IPS DF 4.7 (cell line): ENCODE data around the gene HMGB2.

Source experiments
- DNase-seq: peaks from one replicate; pipeline ENCODE4 v3.0.0-alpha.2; 2013; ENCODE audit warnings: low spot score; ENCODE audit errors: extremely low read depth

Gene HMGB2

DNA sequence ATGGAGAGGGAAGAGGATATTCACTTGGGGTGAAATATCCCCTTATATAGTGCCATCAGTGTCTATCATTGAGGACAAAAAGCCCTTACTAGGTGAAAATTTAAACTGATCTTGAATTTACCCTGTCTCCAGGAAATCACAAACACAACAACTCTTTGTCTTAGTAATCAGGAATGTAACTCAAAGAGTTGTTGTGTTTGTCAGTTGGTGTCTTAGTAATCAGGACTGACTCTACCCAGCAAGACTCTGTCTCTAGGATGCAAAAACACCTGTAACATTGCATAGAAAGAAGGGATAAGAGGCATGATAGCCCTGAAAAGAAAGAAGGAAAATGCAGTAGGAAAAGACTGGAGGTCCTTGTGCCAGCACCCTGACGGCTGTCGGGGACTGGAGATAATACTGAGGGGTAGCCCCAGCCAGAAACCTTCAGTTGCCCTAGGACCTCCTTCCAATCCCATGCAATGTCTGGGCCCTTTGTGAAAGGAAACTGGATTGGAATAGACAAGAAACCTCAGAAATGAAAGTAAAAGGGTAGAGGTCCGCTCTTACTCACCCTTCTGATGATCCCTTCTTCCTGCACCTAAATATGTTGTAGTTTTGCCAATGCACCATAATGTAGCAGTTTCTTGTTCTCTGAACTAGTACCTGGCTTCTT lies 45.3 kb downstream of the HMGB2 start:
- DNase-seq, result no peak

DNA sequence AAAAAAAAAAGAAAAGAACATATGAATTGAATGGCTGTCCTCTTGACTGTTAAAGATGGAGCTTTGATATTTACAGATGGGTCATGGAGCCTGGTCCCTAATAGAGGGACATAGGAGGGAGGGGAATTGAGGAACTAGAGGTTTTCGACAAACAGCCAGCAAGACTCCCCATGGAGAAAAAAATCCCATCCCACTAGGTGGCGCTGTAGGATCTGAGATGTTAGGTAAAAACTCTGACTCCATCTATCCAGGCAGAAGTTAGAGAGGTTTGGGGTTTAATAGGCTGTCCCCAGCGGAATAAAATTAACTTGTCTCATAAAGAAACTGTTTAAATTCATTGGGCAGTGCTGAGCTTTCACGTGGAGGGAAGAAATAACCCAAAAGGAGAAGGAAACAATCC lies 45.9 kb downstream of the HMGB2 start:
- peak; percentile 46 for DNase-seq

DNA sequence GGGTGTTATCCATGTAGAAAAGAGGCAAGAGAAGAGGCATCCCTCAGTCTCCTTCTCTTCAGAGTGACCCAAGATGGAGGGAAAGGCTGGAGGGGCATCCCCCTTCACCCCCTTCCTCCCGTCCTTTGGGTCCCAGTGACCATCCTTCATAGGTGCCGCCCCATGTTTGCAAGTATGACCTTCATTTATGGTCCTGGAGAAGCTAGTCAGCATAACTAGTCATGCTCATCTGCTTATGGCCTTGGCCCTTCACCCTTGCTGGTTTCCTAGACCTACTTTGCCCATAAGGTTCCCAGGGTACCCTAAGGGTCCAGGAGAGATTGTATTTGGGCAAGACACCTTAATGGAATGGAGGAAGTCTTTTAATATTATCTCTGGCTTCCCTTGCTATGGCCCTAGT lies 46.7 kb downstream of the HMGB2 start:
- no peak for DNase-seq

DNA sequence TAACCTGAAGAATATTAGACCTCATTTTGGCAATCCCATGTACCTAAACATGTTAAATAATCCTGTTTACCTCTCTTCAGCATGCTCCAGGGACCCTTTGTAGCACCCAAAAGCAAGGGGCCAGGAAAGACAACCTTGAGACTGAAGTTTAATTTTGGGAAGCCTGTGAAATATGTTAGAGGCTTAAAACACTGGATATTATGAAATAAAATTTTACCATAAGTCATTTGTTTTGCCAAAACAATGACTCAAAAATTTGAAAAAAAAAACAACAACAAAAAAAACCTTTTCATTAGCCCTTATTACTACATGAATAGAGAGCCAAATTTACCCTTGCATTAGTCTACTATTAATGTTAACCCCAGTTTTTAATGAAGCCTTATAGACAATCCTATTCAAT lies 49.7 kb downstream of the HMGB2 start:
- DNase-seq, result no peak

DNA sequence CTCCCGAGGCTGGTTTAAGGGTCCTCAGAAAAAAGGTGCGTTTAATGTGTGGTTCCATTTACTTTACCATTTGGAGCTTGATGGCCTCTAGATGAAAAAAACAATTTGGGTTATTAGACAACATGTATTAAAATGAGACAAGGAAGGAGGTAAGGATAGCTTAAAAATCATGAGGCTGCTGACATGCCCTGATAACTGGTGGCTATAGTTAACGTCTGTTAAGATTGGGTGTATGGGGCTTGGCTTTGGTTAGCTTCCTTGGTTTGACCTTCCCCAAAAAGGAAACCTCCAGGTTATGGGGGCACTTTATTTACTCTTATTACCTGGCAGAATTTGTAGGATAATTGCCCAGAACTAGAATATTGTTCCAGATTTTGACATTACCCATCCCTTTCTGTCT lies 51.5 kb downstream of the HMGB2 start:
- no peak for DNase-seq

DNA sequence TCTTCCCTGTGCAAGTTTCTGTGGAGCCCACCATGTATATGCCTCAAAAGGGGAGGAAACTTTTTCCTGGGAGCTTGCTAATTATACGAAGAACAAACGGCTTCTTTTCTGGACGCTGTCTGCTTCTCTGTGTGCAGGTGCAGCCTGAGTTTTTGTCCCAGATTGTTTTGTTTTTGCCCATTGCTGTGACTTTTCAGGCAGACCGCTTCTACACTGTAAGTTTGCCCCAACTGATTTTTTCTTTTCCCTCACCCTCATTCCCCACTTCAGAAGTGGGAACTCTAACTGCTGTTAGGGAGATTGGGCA lies 51.9 kb downstream of the HMGB2 start:
- DNase-seq, result no peak

DNA sequence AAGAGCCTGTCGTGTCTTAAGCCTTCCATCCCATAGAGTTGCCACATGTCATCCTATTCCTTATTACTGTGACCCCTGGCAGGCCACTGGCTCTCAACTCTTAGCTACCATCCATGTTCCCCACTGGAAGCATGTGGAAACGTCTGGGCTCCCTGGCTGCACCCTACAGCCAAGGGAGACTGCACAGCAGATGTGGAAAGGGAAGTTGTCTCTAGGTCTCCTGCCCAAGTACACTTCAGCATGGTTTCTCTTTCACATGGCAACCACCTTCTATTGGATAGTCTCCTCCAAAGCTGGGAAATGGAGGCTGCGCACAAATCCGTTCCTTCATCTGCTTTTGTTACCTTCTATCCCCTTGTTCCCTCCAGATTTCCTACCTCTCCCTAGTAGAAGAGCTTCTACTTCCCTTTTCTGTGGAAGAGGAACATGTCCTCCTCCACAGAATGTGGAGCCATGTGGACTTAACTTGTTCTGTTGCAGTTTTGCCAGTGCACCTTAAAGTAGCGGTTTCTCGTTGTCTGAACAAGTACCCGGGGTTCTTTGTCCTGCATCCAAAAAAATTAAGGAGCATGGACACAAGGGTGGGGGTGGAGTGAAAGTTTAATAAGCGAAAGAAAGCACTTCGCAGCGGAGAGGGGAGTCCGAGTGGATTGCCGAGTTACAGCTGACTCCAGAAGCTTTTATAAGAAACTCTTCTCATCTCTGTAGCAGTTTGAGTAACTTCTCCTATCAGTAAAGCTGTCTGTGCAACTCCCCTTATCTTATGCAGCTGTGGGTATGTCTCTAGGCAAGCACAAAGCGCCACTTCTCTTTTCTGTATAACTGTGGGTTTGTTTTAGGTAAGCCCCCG lies 52.5 kb downstream of the HMGB2 start:
- no peak for DNase-seq
